ENCODE data around the gene PSMF1. TPM values are rescaled to one million over a fixed set of nuclear protein-coding genes. Genes with fewer than 3 reads are reported as not detected.

PSMF1 gene
- total and polyA plus RNA-seq, 8 donors: 22.0 to 297 (median 43.2) TPM

DNA sequence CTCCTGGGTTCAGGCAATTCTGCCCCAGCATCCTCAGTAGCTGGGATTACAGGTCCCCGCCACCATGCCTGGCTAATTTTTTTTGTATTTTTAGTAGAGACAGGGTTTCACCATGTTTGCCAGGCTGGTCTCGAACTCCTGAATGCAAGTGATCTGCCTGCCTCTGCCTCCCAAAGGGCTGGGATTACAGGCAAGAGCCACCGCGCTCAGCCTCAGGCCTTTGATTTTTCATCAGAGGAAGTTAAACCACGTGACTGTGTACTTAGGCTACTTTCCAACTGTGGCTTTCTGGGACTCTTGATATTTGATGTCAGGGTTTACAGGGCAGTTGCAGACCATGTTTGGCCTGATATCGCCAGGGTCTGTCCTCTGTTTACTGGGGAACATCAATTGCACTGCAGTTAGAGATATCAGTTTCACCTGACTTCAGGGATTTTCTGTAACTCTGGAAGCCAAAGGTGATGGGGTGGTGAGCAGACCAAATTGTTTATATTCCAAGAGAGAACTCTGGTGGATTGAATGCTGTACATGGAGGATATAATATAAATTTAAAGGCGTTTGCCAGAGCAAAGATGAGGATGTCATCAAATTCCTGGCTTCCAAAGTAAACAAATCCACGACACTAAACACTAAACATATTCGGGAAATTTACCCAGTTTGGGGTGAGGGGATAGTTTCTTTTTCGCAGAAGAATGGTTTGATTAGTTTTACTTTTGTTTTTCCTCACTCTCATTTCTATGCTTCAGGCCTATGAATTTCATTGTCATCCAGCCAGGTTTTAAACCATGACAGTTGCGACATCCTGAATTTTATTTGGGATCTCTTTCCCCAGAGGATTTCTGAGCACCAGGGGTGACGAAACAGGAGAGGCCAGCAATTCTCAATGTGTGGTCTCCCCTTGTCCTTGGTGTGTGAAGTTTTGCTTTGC, 4.2 kb downstream of the PSMF1 start:
- Histone ChIP-seq H3K4me1 (peaks cover 48 to 69% (median 58%) of the 10 kb centered on the region in 4 donors), H3K36me3 (peaks cover 27 to 49% (median 39%) of the 10 kb centered on the region in 4 donors), H3K27ac (peak overlapping the region; percentile 27 to 82 (median 47)), H3K27me3 (no peaks in the 10 kb centered on the region), H3K9me3 (no peaks in the 10 kb centered on the region), H3K4me3 (peak overlapping the region in 1 of 4 donors; percentile 22)
- intact Hi-C loops (cut with DNase I; ENCODE audit: low total_unique reads): no loop called here
- TF ChIP-seq POLR2A (IDR thresholded peaks at IDR 0.05): no peak
- TF ChIP-seq, protein P1, sequence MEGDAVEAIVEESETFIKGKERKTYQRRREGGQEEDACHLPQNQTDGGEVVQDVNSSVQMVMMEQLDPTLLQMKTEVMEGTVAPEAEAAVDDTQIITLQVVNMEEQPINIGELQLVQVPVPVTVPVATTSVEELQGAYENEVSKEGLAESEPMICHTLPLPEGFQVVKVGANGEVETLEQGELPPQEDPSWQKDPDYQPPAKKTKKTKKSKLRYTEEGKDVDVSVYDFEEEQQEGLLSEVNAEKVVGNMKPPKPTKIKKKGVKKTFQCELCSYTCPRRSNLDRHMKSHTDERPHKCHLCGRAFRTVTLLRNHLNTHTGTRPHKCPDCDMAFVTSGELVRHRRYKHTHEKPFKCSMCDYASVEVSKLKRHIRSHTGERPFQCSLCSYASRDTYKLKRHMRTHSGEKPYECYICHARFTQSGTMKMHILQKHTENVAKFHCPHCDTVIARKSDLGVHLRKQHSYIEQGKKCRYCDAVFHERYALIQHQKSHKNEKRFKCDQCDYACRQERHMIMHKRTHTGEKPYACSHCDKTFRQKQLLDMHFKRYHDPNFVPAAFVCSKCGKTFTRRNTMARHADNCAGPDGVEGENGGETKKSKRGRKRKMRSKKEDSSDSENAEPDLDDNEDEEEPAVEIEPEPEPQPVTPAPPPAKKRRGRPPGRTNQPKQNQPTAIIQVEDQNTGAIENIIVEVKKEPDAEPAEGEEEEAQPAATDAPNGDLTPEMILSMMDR (IDR thresholded peaks at IDR 0.05): no peak
- TF ChIP-seq POLR2AphosphoS5 (IDR thresholded peaks at IDR 0.05): peak in 2 of 3 donors; percentile 11 to 43
- no peak for TF ChIP-seq EP300 (IDR thresholded peaks at IDR 0.05)
- DNase-seq: peak; percentile 64 to 84
- WGBS, 5 donors: 31 to 40% (median 34%) methylated on average over 12 of the region's 12 CpGs

DNA sequence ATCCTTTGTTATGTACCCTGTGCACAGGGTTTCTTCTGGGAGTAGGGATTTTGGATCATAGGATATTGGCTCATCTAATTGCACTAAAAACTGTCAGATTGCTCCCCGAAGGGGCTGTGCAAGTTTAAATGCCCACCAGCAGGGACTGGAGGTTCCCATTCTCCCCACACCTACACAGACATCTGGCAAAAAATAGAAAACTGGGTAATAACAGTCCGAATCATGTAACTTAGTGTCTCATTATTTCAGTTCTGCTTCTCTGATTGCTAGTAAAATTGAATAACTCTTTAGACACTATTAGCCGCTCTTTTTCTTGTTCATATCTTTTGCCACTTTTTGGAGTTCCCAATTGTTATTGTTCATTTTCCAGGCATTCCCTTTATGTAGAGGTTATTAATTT, 5.3 kb downstream of the PSMF1 start:
- Histone ChIP-seq H3K4me1 (peaks cover 43 to 64% (median 52%) of the 10 kb centered on the region in 4 donors), H3K9me3 (no peaks in the 10 kb centered on the region)

DNA sequence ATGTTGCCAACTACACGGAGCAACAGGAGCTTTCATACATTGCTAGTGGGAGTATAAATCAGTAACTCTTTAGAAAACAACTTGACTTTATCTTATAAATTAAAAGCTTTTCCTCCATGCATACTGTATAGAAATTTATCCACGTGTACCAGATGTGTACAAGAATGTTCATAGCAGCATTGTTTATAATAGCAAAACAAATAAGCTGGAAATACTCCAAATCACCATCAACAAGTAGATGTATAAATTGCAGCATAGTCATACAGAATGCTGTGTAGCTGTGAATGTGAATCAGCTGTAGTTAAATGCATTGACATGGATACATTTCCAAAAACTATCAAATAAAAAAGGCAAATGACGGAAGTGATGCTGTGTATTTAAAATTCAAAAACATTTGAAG, 6.0 kb downstream of the PSMF1 start:
- Histone ChIP-seq H3K9me3 (no peaks in the 10 kb centered on the region), H3K27me3 (no peaks in the 10 kb centered on the region), H3K27ac (no peak overlapping the region), H3K4me3 (no peak overlapping the region), H3K4me1 (peaks cover 39 to 58% (median 48%) of the 10 kb centered on the region in 4 donors), H3K36me3 (peaks cover 39 to 67% (median 56%) of the 10 kb centered on the region in 4 donors)
- no peak for DNase-seq
- no peak for TF ChIP-seq POLR2A (IDR thresholded peaks at IDR 0.05)
- 46 to 49% (median 48%) methylated on average over 3 of the region's 3 CpGs for WGBS, 5 donors
- intact Hi-C loops (cut with DNase I; ENCODE audit: low total_unique reads): no loop called here

More for the DNA sequence above, 5.3 kb downstream of the PSMF1 start:
- intact Hi-C loops (cut with DNase I; ENCODE audit: low total_unique reads): no loop called here
- Histone ChIP-seq H3K36me3 (peaks cover 35 to 60% (median 49%) of the 10 kb centered on the region in 4 donors), H3K27ac (peak overlapping the region in 3 of 5 donors; percentile 47 to 82 (median 65)), H3K4me3 (no peak overlapping the region), H3K27me3 (no peaks in the 10 kb centered on the region)
- DNase-seq: no peak
- 91 to 94% (median 92%) methylated on average over 3 of the region's 3 CpGs for WGBS, 5 donors
- TF ChIP-seq, protein P1 (IDR thresholded peaks at IDR 0.05): no peak
- TF ChIP-seq POLR2AphosphoS5 (IDR thresholded peaks at IDR 0.05) (no peak), POLR2A (IDR thresholded peaks at IDR 0.05) (no peak), EP300 (IDR thresholded peaks at IDR 0.05) (no peak)

DNA sequence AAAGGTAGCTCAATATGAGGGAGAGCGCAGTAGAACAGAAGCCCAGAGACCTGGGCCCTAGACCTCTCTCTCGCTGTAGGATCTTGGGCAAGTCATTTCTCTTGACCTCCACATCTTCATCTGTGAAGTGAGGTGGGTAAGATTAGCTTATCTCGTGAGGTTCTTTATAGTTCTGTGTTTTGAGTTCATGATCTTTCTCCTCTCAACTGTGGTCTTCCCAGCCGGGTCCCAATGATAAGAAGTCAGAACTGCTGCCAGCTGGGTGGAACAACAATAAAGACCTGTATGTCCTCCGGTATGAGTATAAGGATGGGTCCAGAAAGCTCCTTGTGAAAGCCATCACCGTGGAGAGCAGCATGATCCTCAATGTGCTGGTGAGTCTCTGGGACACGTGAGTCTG, 6.9 kb downstream of the PSMF1 start:
- intact Hi-C loops (cut with DNase I; ENCODE audit: low total_unique reads): no loop called here
- Histone ChIP-seq H3K4me1 (peaks cover 31 to 50% (median 39%) of the 10 kb centered on the region in 4 donors), H3K27me3 (no peaks in the 10 kb centered on the region), H3K36me3 (peaks cover 47 to 76% (median 63%) of the 10 kb centered on the region in 4 donors), H3K9me3 (no peaks in the 10 kb centered on the region), H3K27ac (no peak overlapping the region), H3K4me3 (no peak overlapping the region)
- WGBS, 5 donors: 80 to 87% (median 81%) methylated on average over 7 of the region's 7 CpGs
- TF ChIP-seq, protein P1 (IDR thresholded peaks at IDR 0.05): no peak
- no peak for TF ChIP-seq EP300 (IDR thresholded peaks at IDR 0.05)
- no peak for TF ChIP-seq POLR2A (IDR thresholded peaks at IDR 0.05)
- TF ChIP-seq POLR2AphosphoS5 (IDR thresholded peaks at IDR 0.05): no peak
- no peak for DNase-seq

All from stomach (tissue), 9 donors.